ENCODE measurements around the gene MCM9.

Gene MCM9

DNA sequence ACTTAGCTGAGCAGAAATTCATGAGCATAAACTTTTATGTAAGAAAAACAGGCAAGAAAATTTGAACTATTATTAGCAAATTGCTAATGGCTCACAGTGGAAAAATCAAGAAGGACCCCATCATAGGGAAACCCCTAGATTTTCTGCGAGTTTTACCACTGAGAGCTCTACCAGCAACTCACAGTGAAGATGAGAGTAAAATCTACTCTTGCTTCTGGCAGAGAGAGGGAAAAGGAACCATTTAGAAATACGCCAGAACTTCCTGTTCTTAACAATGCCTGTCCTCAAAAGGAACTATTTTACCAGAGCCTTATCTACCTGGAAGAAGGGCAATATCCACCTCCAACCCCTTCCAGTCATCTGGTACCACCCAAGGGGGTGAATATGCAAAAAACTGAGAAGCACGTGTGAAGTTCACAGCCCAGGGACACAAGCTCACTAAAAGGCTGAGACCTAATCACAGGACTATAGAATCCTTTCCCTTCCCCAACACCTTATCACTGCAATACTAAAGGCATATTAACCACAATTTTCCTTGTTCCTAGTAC lies 75.4 kb downstream of the MCM9 start:
- Mint-ChIP-seq H3K36me3 (ENCODE audit: low read depth) (peaks cover 14% of the 10 kb centered on the region), H3K4me3 (no peak overlapping the region), H3K4me1 (ENCODE audit: low read depth) (peaks cover 19% of the 10 kb centered on the region), H3K9me3 (peaks cover 9% of the 10 kb centered on the region), H3K27me3 (ENCODE audit: low read depth) (no peaks in the 10 kb centered on the region), H3K27ac (no peak overlapping the region)
- no peak for DNase-seq (ENCODE audit: low spot score)

DNA sequence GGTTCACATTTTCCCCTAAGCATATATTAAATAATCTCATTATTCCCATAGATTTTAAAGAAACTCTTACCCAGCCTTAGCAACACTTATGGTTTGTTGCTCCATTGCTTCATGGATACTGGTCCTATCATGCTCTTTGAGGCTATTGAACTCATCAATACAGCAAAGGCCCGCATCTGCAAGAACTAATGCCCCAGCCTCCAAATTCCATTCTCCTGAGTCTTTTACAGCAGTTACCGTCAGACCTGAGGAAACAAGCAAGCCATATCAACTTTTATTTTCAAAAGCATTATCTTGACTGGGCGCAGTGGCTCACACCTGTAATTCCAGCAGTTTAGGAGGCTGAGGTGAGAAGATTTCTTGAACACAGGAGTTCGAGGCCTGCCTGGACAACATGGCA lies 78.7 kb downstream of the MCM9 start:
- Mint-ChIP-seq H3K4me3 (no peak overlapping the region), H3K27me3 (ENCODE audit: low read depth) (no peaks in the 10 kb centered on the region), H3K36me3 (ENCODE audit: low read depth) (peaks cover 10% of the 10 kb centered on the region), H3K27ac (no peak overlapping the region), H3K9me3 (peaks cover 9% of the 10 kb centered on the region), H3K4me1 (ENCODE audit: low read depth) (peaks cover 3% of the 10 kb centered on the region)
- no peak for DNase-seq (ENCODE audit: low spot score)

- no peaks in the 10 kb centered on the region for H3K27me3 Mint-ChIP-seq (ENCODE audit: low read depth)
- H3K36me3 Mint-ChIP-seq (ENCODE audit: low read depth): peaks cover 6% of the 10 kb centered on the region
- H3K9me3 Mint-ChIP-seq: no peaks in the 10 kb centered on the region
- H3K4me1 Mint-ChIP-seq (ENCODE audit: low read depth): no peaks in the 10 kb centered on the region
- no peak for DNase-seq (ENCODE audit: low spot score)
- H3K4me3 Mint-ChIP-seq: no peak overlapping the region
- no peak overlapping the region for H3K27ac Mint-ChIP-seq
Measured at GRCh38 chr6:118853408-118853807, 81.6 kb downstream of the MCM9 start.

DNA sequence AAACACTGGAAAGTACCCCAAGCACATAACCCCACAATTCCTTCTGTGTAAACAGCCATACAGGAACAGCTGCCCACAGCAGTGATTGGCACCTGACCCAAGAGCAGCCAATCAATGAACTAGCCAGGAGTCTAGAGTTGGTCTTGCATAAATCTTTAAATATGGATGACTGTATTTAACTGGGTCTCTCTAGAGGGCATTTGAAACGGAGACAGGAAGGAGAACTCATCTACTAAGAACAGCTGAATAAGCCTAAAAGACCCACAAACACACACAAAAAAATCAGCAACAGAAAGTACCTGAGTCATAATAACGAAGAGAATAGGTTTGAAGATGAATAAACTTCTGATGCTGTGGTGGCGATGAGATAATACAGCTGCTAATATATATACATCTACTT lies 90.0 kb downstream of the MCM9 start:
- H3K9me3 Mint-ChIP-seq: no peaks in the 10 kb centered on the region

GRCh38 chr6:118843685-118844390 lies 91.1 kb downstream of the MCM9 start:
- peak overlapping the region; percentile 41 for H3K4me3 Mint-ChIP-seq
- peaks cover 4% of the 10 kb centered on the region for H3K9me3 Mint-ChIP-seq
- H3K27ac Mint-ChIP-seq: peak overlapping the region; percentile 49
- H3K36me3 Mint-ChIP-seq (ENCODE audit: low read depth): peaks cover 23% of the 10 kb centered on the region
- peak; percentile 53 for DNase-seq (ENCODE audit: low spot score)
- peaks cover 21% of the 10 kb centered on the region for H3K4me1 Mint-ChIP-seq (ENCODE audit: low read depth)
- no peaks in the 10 kb centered on the region for H3K27me3 Mint-ChIP-seq (ENCODE audit: low read depth)

More for the DNA sequence above, 90.0 kb downstream of the MCM9 start:
- no peak for DNase-seq (ENCODE audit: low spot score)
- Mint-ChIP-seq H3K4me1 (ENCODE audit: low read depth) (peaks cover 21% of the 10 kb centered on the region), H3K36me3 (ENCODE audit: low read depth) (peaks cover 12% of the 10 kb centered on the region), H3K27me3 (ENCODE audit: low read depth) (no peaks in the 10 kb centered on the region), H3K27ac (peak overlapping the region; percentile 32), H3K4me3 (peak overlapping the region; percentile 41)

GRCh38 chr6:118830691-118831090 lies 104.3 kb downstream of the MCM9 start:
- no peak overlapping the region for H3K27ac Mint-ChIP-seq
- no peak for DNase-seq (ENCODE audit: low spot score)
- H3K4me3 Mint-ChIP-seq: no peak overlapping the region
- peaks cover 11% of the 10 kb centered on the region for H3K36me3 Mint-ChIP-seq (ENCODE audit: low read depth)
- peaks cover 5% of the 10 kb centered on the region for H3K4me1 Mint-ChIP-seq (ENCODE audit: low read depth)
- H3K9me3 Mint-ChIP-seq: peaks cover 14% of the 10 kb centered on the region
- H3K27me3 Mint-ChIP-seq (ENCODE audit: low read depth): no peaks in the 10 kb centered on the region

- peaks cover 18% of the 10 kb centered on the region for H3K36me3 Mint-ChIP-seq (ENCODE audit: low read depth)
- no peak for DNase-seq (ENCODE audit: low spot score)
- H3K27me3 Mint-ChIP-seq (ENCODE audit: low read depth): no peaks in the 10 kb centered on the region
- H3K9me3 Mint-ChIP-seq: peaks cover 7% of the 10 kb centered on the region
- H3K27ac Mint-ChIP-seq: no peak overlapping the region
- H3K4me3 Mint-ChIP-seq: no peak overlapping the region
- peaks cover 5% of the 10 kb centered on the region for H3K4me1 Mint-ChIP-seq (ENCODE audit: low read depth)
Measured at GRCh38 chr6:118829817-118830478, 105.0 kb downstream of the MCM9 start.

- Mint-ChIP-seq H3K27me3 (ENCODE audit: low read depth) (no peaks in the 10 kb centered on the region), H3K9me3 (peaks cover 8% of the 10 kb centered on the region), H3K27ac (no peak overlapping the region), H3K36me3 (ENCODE audit: low read depth) (peaks cover 34% of the 10 kb centered on the region), H3K4me1 (ENCODE audit: low read depth) (peaks cover 2% of the 10 kb centered on the region), H3K4me3 (no peak overlapping the region)
- no peak for DNase-seq (ENCODE audit: low spot score)
Measured at GRCh38 chr6:118826096-118826495, 108.9 kb downstream of the MCM9 start.

- H3K36me3 Mint-ChIP-seq (ENCODE audit: low read depth): peaks cover 38% of the 10 kb centered on the region
- no peaks in the 10 kb centered on the region for H3K27me3 Mint-ChIP-seq (ENCODE audit: low read depth)
- H3K9me3 Mint-ChIP-seq: peaks cover 12% of the 10 kb centered on the region
- DNase-seq (ENCODE audit: low spot score): no peak
- H3K27ac Mint-ChIP-seq: no peak overlapping the region
- H3K4me3 Mint-ChIP-seq: no peak overlapping the region
- peaks cover under 1% of the 10 kb centered on the region for H3K4me1 Mint-ChIP-seq (ENCODE audit: low read depth)
Measured at GRCh38 chr6:118825661-118826060, 109.3 kb downstream of the MCM9 start.

DNA sequence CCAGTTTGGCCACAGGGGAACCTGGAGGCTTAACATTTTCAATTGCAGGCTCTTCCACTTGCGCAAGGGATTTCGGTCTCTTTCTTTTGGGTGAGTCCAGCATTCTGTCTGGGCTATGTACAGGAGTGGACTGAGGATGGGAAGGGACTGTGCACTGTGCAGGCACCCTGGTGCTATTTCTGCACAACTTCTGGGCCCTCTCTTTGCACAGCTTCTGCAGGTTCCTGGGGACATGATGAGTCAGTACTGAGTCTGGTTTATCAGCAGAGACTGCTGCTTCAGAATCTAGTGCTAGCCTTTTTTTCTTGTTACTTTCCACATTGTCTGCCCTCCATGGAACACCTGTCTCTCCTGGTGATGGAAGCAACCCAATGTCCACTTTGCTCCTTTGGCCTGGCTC lies 119.5 kb downstream of the MCM9 start:
- DNase-seq (ENCODE audit: low spot score): no peak
- Mint-ChIP-seq H3K4me1 (ENCODE audit: low read depth) (peaks cover 37% of the 10 kb centered on the region), H3K36me3 (ENCODE audit: low read depth) (peaks cover 32% of the 10 kb centered on the region), H3K27ac (peak overlapping the region; percentile 55), H3K9me3 (peaks cover 20% of the 10 kb centered on the region), H3K4me3 (no peak overlapping the region), H3K27me3 (ENCODE audit: low read depth) (no peaks in the 10 kb centered on the region)

- H3K4me1 Mint-ChIP-seq (ENCODE audit: low read depth): peaks cover 52% of the 10 kb centered on the region
- peaks cover 16% of the 10 kb centered on the region for H3K9me3 Mint-ChIP-seq
- H3K27ac Mint-ChIP-seq: peak overlapping the region; percentile 50
- H3K36me3 Mint-ChIP-seq (ENCODE audit: low read depth): peaks cover 35% of the 10 kb centered on the region
- H3K4me3 Mint-ChIP-seq: no peak overlapping the region
- DNase-seq (ENCODE audit: low spot score): peak; percentile 24
- H3K27me3 Mint-ChIP-seq (ENCODE audit: low read depth): no peaks in the 10 kb centered on the region
Measured at GRCh38 chr6:118813775-118814174, 121.2 kb downstream of the MCM9 start.

- no peak overlapping the region for H3K27ac Mint-ChIP-seq
- no peak for DNase-seq (ENCODE audit: low spot score)
- peaks cover 34% of the 10 kb centered on the region for H3K36me3 Mint-ChIP-seq (ENCODE audit: low read depth)
- peaks cover 19% of the 10 kb centered on the region for H3K9me3 Mint-ChIP-seq
- H3K4me3 Mint-ChIP-seq: peak overlapping the region; percentile 5
- H3K27me3 Mint-ChIP-seq (ENCODE audit: low read depth): no peaks in the 10 kb centered on the region
- peaks cover 60% of the 10 kb centered on the region for H3K4me1 Mint-ChIP-seq (ENCODE audit: low read depth)
Measured at GRCh38 chr6:118812970-118813369, 122.0 kb downstream of the MCM9 start.

- peaks cover 19% of the 10 kb centered on the region for H3K9me3 Mint-ChIP-seq
- peak overlapping the region; percentile 90 for H3K27ac Mint-ChIP-seq
- H3K27me3 Mint-ChIP-seq (ENCODE audit: low read depth): no peaks in the 10 kb centered on the region
- peak overlapping the region; percentile 72 for H3K4me3 Mint-ChIP-seq
- H3K4me1 Mint-ChIP-seq (ENCODE audit: low read depth): peaks cover 53% of the 10 kb centered on the region
- H3K36me3 Mint-ChIP-seq (ENCODE audit: low read depth): peaks cover 29% of the 10 kb centered on the region
- DNase-seq (ENCODE audit: low spot score): peak; percentile 61
Measured at GRCh38 chr6:118810420-118811027, 124.4 kb downstream of the MCM9 start.

All from T-helper 2 cell treated with Interferon-gamma antibody and Interleukin-4, amounts not matched to agents 5 μg/mL and 100 μg/mL, for 36 hours (primary cell).